WTC11 (cell line): Measurements from ENCODE around the gene SCNM1. TPM values are rescaled to one million over a fixed set of nuclear protein-coding genes. Genes with fewer than 3 reads are reported as not detected.

ENCODE experiments used
- ATAC-seq: fragments of 200-7000 bp; cut with Tn5 transposase; 2 replicates; pipeline ENCODE4 v1.10.0; 2021; ENCODE audit warnings: mild to moderate bottlenecking, moderate library complexity
- CTCF ChIA-PET: fragments of 300-600 bp; sonication (Branson Sonifier 250); formaldehyde crosslinking; loops from one replicate; lab custom pipeline; 2021; ENCODE audit warnings: antibody characterized with exemption; lab: Charles Lee
- POLR2A ChIA-PET: fragments of 350-600 bp; sonication (Branson Sonifier 250); formaldehyde crosslinking; loops from one replicate; lab custom pipeline; 2021; ENCODE audit warnings: antibody characterized with exemption; lab: Charles Lee
- DNase-seq: peaks from one replicate; pipeline ENCODE4 v3.0.0; 2021; ENCODE audit warnings: low spot score
- H3K27ac Mint-ChIP-seq: 2 replicates; pipeline ENCODE4 v1.8.0; 2021; ENCODE audit warnings: mixed read lengths
- H3K27me3 Mint-ChIP-seq: 2 replicates; pipeline ENCODE4 v1.8.0; 2021; ENCODE audit warnings: low read depth, mild to moderate bottlenecking, moderate library complexity, mixed read lengths
- H3K36me3 Mint-ChIP-seq: 2 replicates; pipeline ENCODE4 v1.8.0; 2021; ENCODE audit warnings: mixed read lengths
- H3K4me1 Mint-ChIP-seq: 2 replicates; pipeline ENCODE4 v1.8.0; 2022; ENCODE audit warnings: mixed read lengths
- H3K4me3 Mint-ChIP-seq: 2 replicates; pipeline ENCODE4 v1.8.0; 2021; ENCODE audit warnings: mild to moderate bottlenecking, moderate library complexity, mixed read lengths
- H3K9me3 Mint-ChIP-seq: 2 replicates; pipeline ENCODE4 v1.8.0; 2021; ENCODE audit warnings: mixed read lengths
- ATF3 ChIP-seq: sonication (generic); formaldehyde crosslinking; conservative IDR thresholded peaks from 2 replicates; pipeline ENCODE4 v1.8.1; 2022; ENCODE audit warnings: mild to moderate bottlenecking, missing genetic modification reagents
- CBFB ChIP-seq: sonication (generic); formaldehyde crosslinking; IDR thresholded peaks from 2 replicates; pipeline ENCODE4 v1.8.1; 2022; ENCODE audit warnings: mild to moderate bottlenecking, low read depth, missing genetic modification reagents
- E2F4 ChIP-seq: sonication (generic); formaldehyde crosslinking; IDR thresholded peaks from 2 replicates; pipeline ENCODE4 v1.8.1; 2022; ENCODE audit warnings: low read depth, mild to moderate bottlenecking, moderate library complexity, missing genetic modification reagents, borderline replicate concordance
- ELF4 ChIP-seq: sonication (generic); formaldehyde crosslinking; IDR thresholded peaks from 2 replicates; pipeline ENCODE4 v1.8.1; 2022; ENCODE audit warnings: low read depth, mild to moderate bottlenecking, moderate library complexity, missing genetic modification reagents
- ERG ChIP-seq: fragments of 250-450 bp; sonication (Bioruptor Pico); IDR thresholded peaks from 2 replicates; pipeline ENCODE4 v1.8.0; 2021; ENCODE audit warnings: mild to moderate bottlenecking
- ESRRA ChIP-seq: sonication (generic); formaldehyde crosslinking; IDR thresholded peaks from 2 replicates; pipeline ENCODE4 v1.8.1; 2022; ENCODE audit warnings: mild to moderate bottlenecking, missing genetic modification reagents, borderline replicate concordance
- GRHL2 ChIP-seq: fragments of 250-450 bp; sonication (Bioruptor Pico); IDR thresholded peaks from 2 replicates; pipeline ENCODE4 v1.8.0; 2022; ENCODE audit warnings: mild to moderate bottlenecking, moderate library complexity; ENCODE audit not compliant: insufficient replicate concordance, severe bottlenecking
- GTF2I ChIP-seq: fragments of 250-450 bp; sonication (Bioruptor Pico); conservative IDR thresholded peaks from 2 replicates; pipeline ENCODE4 v1.4.0; 2021; ENCODE audit warnings: mild to moderate bottlenecking
- IRF2 ChIP-seq: sonication (generic); formaldehyde crosslinking; IDR thresholded peaks from 2 replicates; pipeline ENCODE4 v1.8.0; 2022; ENCODE audit warnings: low read depth, missing genetic modification reagents, borderline replicate concordance
- KAT7 ChIP-seq: sonication (generic); formaldehyde crosslinking; IDR thresholded peaks from 2 replicates; pipeline ENCODE4 v1.8.1; 2023; ENCODE audit warnings: missing genetic modification reagents, mild to moderate bottlenecking, borderline replicate concordance
- MXD4 ChIP-seq: fragments of 250-450 bp; sonication (Bioruptor Pico); IDR thresholded peaks from 2 replicates; pipeline ENCODE4 v1.8.0; 2021; ENCODE audit warnings: mild to moderate bottlenecking, moderate library complexity, borderline replicate concordance
- SMAD3 ChIP-seq: sonication (generic); formaldehyde crosslinking; IDR thresholded peaks from 2 replicates; pipeline ENCODE4 v1.8.0; 2022; ENCODE audit warnings: missing genetic modification reagents, mild to moderate bottlenecking, borderline replicate concordance
- SP1 ChIP-seq: sonication (generic); formaldehyde crosslinking; conservative IDR thresholded peaks from 2 replicates; pipeline ENCODE4 v1.8.1; 2022; ENCODE audit warnings: missing genetic modification reagents
- TEAD4 ChIP-seq: sonication (generic); formaldehyde crosslinking; IDR thresholded peaks from 2 replicates; pipeline ENCODE4 v1.8.0; 2022; ENCODE audit warnings: mild to moderate bottlenecking, missing genetic modification reagents
- ZBTB21 ChIP-seq: sonication (generic); formaldehyde crosslinking; IDR thresholded peaks from 2 replicates; pipeline ENCODE4 v1.8.1; 2023; ENCODE audit warnings: mild to moderate bottlenecking, missing genetic modification reagents, borderline replicate concordance
- ZBTB43 ChIP-seq: sonication (generic); formaldehyde crosslinking; IDR thresholded peaks from 2 replicates; pipeline ENCODE4 v1.8.1; 2023; ENCODE audit warnings: mild to moderate bottlenecking, missing genetic modification reagents
- ZNF121 ChIP-seq: sonication (generic); formaldehyde crosslinking; IDR thresholded peaks from 2 replicates; pipeline ENCODE4 v1.8.0; 2023; ENCODE audit warnings: missing genetic modification reagents
- ZNF396 ChIP-seq: fragments of 250-450 bp; sonication (Bioruptor Pico); IDR thresholded peaks from 2 replicates; pipeline ENCODE4 v1.8.0; 2021; ENCODE audit warnings: mild to moderate bottlenecking, moderate library complexity, borderline replicate concordance
- ZNF423 ChIP-seq: fragments of 250-450 bp; sonication (Bioruptor Pico); IDR thresholded peaks from 2 replicates; pipeline ENCODE4 v2.1.2; 2022; ENCODE audit warnings: mild to moderate bottlenecking, moderate library complexity
- total RNA-seq: library from RNA; stranded (reverse); gene quantifications from 3 replicates; pipeline ENCODE4 v1.2.3, GENCODE V29; 2021
- TF ChIP-seq, protein P1 (sequence below): sonication (generic); formaldehyde crosslinking; IDR thresholded peaks from 2 replicates; pipeline ENCODE4 v1.8.1; 2023; ENCODE audit warnings: mild to moderate bottlenecking, missing genetic modification reagents
- TF ChIP-seq, protein P2 (sequence below): sonication (generic); formaldehyde crosslinking; IDR thresholded peaks from 2 replicates; pipeline ENCODE4 v1.8.1; 2023; ENCODE audit warnings: mild to moderate bottlenecking, missing genetic modification reagents, borderline replicate concordance
- TF ChIP-seq, protein P3 (sequence below): sonication (generic); formaldehyde crosslinking; IDR thresholded peaks from 2 replicates; pipeline ENCODE4 v1.8.0; 2022; ENCODE audit warnings: mild to moderate bottlenecking, missing genetic modification reagents

The SCNM1 gene
- total RNA-seq, 1 experiment from 2014 or later: 45.3 TPM

GRCh38 chr1:151128800-151129199 is 37.1 kb upstream of the SCNM1 start:
- H3K4me1 Mint-ChIP-seq: peaks cover 30% of the 10 kb centered on the region
- no peaks in the 10 kb centered on the region for H3K9me3 Mint-ChIP-seq
- H3K36me3 Mint-ChIP-seq: no peaks in the 10 kb centered on the region
- ChIA-PET POLR2A (interaction anchor here (0.6 kb wide), 1 partner anchor 40 kb away, joined by 4 read pairs; no protein-coding TSS in a partner anchor), CTCF (interaction anchor here (0.8 to 2.2 kb wide), 2 partner anchors 29 to 72 kb away, joined by 3 to 15 read pairs; no protein-coding TSS in a partner anchor)
- no peak for ATAC-seq
- TF ChIP-seq ATF3 (CRISPR knock-in tag) (no peak), ZNF121 (no peak), ZNF423 (CRISPR knock-in tag) (no peak), ZNF396 (CRISPR knock-in tag) (no peak), SMAD3 (CRISPR knock-in tag) (no peak), TEAD4 (CRISPR knock-in tag) (no peak), MXD4 (no peak)
- DNase-seq: no peak
- peaks cover 28% of the 10 kb centered on the region for H3K27me3 Mint-ChIP-seq
- no peak overlapping the region for H3K4me3 Mint-ChIP-seq
- no peak overlapping the region for H3K27ac Mint-ChIP-seq

DNA sequence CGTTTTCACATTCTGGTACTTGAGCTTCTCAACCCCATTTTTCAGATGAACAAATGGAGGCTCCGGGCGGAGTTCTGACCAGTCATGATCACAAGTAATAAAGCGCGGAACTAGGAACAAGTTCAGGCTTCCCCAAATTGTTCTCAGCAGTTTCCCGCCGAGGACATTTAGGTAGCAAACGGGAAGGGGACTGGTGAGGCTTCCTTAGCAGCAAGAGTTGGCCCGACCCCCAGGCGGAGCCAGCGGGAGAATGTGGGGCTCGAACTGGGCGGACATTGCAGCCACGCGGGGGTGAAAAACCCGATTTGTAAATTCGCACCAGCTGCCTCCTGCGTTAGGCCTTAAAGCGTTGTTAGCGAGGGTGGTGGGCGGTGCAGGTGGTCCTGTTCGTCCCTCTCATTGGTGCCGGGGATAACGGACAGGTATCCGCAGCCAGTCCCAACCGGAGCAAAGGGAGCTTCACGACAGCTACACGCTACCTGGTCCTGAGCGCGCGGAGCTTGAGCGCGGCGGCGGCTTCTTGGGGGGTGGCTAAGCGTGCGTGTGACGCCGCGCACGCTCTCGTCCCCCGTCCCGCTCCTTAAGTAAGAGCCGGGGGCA is 34.9 kb upstream of the SCNM1 start:
- ChIA-PET POLR2A (interaction anchor here (0.7 to 1.4 kb wide), 11 partner anchors 11 to 241 kb away, joined by 3 to 11 read pairs (median 4); partner anchors contain the start of genes C1orf56, LYSMD1, SELENBP1 and TNFAIP8L2), CTCF (interaction anchor here (0.5 to 2.2 kb wide), 15 partner anchors 12 to 150 kb away, joined by 3 to 50 read pairs (median 5); partner anchors contain the start of genes C1orf56, CDC42SE1, GABPB2 and LYSMD1)
- peaks cover 6% of the 10 kb centered on the region; the same call in 1 of the 2 replicates for H3K36me3 Mint-ChIP-seq
- peak overlapping the region; percentile 72 for H3K4me3 Mint-ChIP-seq
- no peaks in the 10 kb centered on the region for H3K9me3 Mint-ChIP-seq
- peak overlapping the region; percentile 83 for H3K27ac Mint-ChIP-seq
- peak; percentile 96 for DNase-seq
- H3K4me1 Mint-ChIP-seq: peaks cover 15% of the 10 kb centered on the region
- H3K27me3 Mint-ChIP-seq: peaks cover 43% of the 10 kb centered on the region
- ATAC-seq: peak; percentile 93
- TF ChIP-seq CBFB (CRISPR knock-in tag): 0 out of 2 replicates have a peak, but pooled peaks have one; percentile 43
- no peak for TF ChIP-seq GRHL2
- TF ChIP-seq ZBTB21 (CRISPR knock-in tag): no peak
- no peak for TF ChIP-seq ESRRA (CRISPR knock-in tag)
- TF ChIP-seq, protein P1, sequence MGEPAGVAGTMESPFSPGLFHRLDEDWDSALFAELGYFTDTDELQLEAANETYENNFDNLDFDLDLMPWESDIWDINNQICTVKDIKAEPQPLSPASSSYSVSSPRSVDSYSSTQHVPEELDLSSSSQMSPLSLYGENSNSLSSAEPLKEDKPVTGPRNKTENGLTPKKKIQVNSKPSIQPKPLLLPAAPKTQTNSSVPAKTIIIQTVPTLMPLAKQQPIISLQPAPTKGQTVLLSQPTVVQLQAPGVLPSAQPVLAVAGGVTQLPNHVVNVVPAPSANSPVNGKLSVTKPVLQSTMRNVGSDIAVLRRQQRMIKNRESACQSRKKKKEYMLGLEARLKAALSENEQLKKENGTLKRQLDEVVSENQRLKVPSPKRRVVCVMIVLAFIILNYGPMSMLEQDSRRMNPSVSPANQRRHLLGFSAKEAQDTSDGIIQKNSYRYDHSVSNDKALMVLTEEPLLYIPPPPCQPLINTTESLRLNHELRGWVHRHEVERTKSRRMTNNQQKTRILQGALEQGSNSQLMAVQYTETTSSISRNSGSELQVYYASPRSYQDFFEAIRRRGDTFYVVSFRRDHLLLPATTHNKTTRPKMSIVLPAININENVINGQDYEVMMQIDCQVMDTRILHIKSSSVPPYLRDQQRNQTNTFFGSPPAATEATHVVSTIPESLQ (CRISPR knock-in tag): no peak
- TF ChIP-seq, protein P2, sequence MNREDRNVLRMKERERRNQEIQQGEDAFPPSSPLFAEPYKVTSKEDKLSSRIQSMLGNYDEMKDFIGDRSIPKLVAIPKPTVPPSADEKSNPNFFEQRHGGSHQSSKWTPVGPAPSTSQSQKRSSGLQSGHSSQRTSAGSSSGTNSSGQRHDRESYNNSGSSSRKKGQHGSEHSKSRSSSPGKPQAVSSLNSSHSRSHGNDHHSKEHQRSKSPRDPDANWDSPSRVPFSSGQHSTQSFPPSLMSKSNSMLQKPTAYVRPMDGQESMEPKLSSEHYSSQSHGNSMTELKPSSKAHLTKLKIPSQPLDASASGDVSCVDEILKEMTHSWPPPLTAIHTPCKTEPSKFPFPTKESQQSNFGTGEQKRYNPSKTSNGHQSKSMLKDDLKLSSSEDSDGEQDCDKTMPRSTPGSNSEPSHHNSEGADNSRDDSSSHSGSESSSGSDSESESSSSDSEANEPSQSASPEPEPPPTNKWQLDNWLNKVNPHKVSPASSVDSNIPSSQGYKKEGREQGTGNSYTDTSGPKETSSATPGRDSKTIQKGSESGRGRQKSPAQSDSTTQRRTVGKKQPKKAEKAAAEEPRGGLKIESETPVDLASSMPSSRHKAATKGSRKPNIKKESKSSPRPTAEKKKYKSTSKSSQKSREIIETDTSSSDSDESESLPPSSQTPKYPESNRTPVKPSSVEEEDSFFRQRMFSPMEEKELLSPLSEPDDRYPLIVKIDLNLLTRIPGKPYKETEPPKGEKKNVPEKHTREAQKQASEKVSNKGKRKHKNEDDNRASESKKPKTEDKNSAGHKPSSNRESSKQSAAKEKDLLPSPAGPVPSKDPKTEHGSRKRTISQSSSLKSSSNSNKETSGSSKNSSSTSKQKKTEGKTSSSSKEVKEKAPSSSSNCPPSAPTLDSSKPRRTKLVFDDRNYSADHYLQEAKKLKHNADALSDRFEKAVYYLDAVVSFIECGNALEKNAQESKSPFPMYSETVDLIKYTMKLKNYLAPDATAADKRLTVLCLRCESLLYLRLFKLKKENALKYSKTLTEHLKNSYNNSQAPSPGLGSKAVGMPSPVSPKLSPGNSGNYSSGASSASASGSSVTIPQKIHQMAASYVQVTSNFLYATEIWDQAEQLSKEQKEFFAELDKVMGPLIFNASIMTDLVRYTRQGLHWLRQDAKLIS: no peak
- peak; percentile 85 for TF ChIP-seq GTF2I (CRISPR knock-in tag)
- no peak for TF ChIP-seq ELF4
- peak; percentile 55; the same call in 1 of the 2 replicates for TF ChIP-seq SP1 (CRISPR knock-in tag)
- TF ChIP-seq ZBTB43 (CRISPR knock-in tag): 0 out of 2 replicates have a peak, but pooled peaks have one; percentile 55
- peak; percentile 56; the same call in 1 of the 2 replicates for TF ChIP-seq E2F4 (CRISPR knock-in tag)
- TF ChIP-seq TEAD4 (CRISPR knock-in tag): no peak
- no peak for TF ChIP-seq KAT7 (CRISPR knock-in tag)
- TF ChIP-seq, protein P3, sequence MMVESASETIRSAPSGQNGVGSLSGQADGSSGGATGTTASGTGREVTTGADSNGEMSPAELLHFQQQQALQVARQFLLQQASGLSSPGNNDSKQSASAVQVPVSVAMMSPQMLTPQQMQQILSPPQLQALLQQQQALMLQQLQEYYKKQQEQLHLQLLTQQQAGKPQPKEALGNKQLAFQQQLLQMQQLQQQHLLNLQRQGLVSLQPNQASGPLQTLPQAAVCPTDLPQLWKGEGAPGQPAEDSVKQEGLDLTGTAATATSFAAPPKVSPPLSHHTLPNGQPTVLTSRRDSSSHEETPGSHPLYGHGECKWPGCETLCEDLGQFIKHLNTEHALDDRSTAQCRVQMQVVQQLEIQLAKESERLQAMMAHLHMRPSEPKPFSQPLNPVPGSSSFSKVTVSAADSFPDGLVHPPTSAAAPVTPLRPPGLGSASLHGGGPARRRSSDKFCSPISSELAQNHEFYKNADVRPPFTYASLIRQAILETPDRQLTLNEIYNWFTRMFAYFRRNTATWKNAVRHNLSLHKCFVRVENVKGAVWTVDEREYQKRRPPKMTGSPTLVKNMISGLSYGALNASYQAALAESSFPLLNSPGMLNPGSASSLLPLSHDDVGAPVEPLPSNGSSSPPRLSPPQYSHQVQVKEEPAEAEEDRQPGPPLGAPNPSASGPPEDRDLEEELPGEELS: no peak; the same call in 1 of the 2 replicates
- no peak for TF ChIP-seq IRF2 (CRISPR knock-in tag)
- TF ChIP-seq ERG (CRISPR knock-in tag): no peak
